Mesenchymal stem cell (in vitro differentiated cells and primary cell): ENCODE measurements around the gene SFT2D3.
A peak's percentile ranks its signal among the peaks of the same experiment; 100 is the strongest.

Experiments
- DNase-seq: peaks from one replicate; pipeline ENCODE4 v3.0.0-alpha.2; 2013
- H2AFZ ChIP-seq: one replicate; pipeline ENCODE4 v1.6.1; 2013; ENCODE audit warnings: low read depth, mild to moderate bottlenecking, control low read depth, inconsistent platforms, low read length, moderate library complexity
- H2AK5ac ChIP-seq: 2 replicates; pipeline ENCODE4 v1.6.1; 2013; ENCODE audit warnings: low read length, moderate library complexity, mild to moderate bottlenecking, inconsistent platforms; ENCODE audit not compliant: severe bottlenecking
- H2BK120ac ChIP-seq: one replicate; pipeline ENCODE4 v1.6.1; 2013; ENCODE audit warnings: low read depth, mild to moderate bottlenecking, inconsistent platforms, low read length, moderate library complexity
- H2BK12ac ChIP-seq, 2 experiments: one replicate each; pipeline ENCODE4 v1.6.1; 2013; ENCODE audit warnings: inconsistent platforms in 2 of 2, low read length in 2 of 2, mild to moderate bottlenecking in 2 of 2, moderate library complexity in 2 of 2, control low read depth in 1 of 2
- H2BK15ac ChIP-seq: one replicate; pipeline ENCODE4 v1.6.1; 2013; ENCODE audit warnings: mild to moderate bottlenecking, low read depth, inconsistent platforms; ENCODE audit not compliant: poor library complexity, severe bottlenecking
- H2BK5ac ChIP-seq: 2 replicates; pipeline ENCODE4 v1.6.1; 2013; ENCODE audit warnings: low read depth, mild to moderate bottlenecking, low read length, control low read depth, inconsistent platforms; ENCODE audit not compliant: poor library complexity, severe bottlenecking
- H3K14ac ChIP-seq, 2 experiments: one replicate each; pipeline ENCODE4 v1.6.1; 2013; ENCODE audit warnings: inconsistent platforms in 2 of 2, low read length in 2 of 2, control low read depth in 1 of 2, mild to moderate bottlenecking in 1 of 2, moderate library complexity in 1 of 2
- H3K18ac ChIP-seq, 2 experiments: one replicate each; pipeline ENCODE4 v1.6.1; 2013; ENCODE audit warnings: inconsistent platforms in 2 of 2, low read length in 2 of 2, control low read depth in 1 of 2, low read depth in 1 of 2, mild to moderate bottlenecking in 1 of 2
- H3K23ac ChIP-seq, 2 experiments: one replicate each; pipeline ENCODE4 v1.6.1; 2013; ENCODE audit warnings: inconsistent platforms in 2 of 2, low read length in 2 of 2, mild to moderate bottlenecking in 2 of 2, moderate library complexity in 2 of 2, control low read depth in 1 of 2
- H3K27ac ChIP-seq: 2 replicates; pipeline ENCODE4 v1.5.1; 2013; ENCODE audit warnings: mild to moderate bottlenecking, moderate library complexity, low read length, control low read depth, inconsistent platforms; ENCODE audit not compliant: poor library complexity, severe bottlenecking
- H3K27me3 ChIP-seq, 2 experiments: 2 replicates each; pipeline versions ENCODE4 v1.6.1 to v1.7.0; 2013; ENCODE audit warnings: low read length in 2 of 2, mild to moderate bottlenecking in 2 of 2, moderate library complexity in 2 of 2, control low read depth in 1 of 2, inconsistent platforms in 1 of 2; ENCODE audit not compliant: control insufficient read depth in 1 of 2, insufficient read depth in 1 of 2
- H3K36me3 ChIP-seq, 2 experiments: 2 replicates each; pipeline versions ENCODE4 v1.6.1 to v1.7.0; 2013; ENCODE audit warnings: low read length in 2 of 2, control low read depth in 1 of 2, inconsistent platforms in 1 of 2, low read depth in 1 of 2, mild to moderate bottlenecking in 1 of 2; ENCODE audit not compliant: insufficient read depth in 2 of 2, control insufficient read depth in 1 of 2
- H3K4ac ChIP-seq, 2 experiments: one replicate each; pipeline ENCODE4 v1.6.1; 2013; ENCODE audit warnings: inconsistent platforms in 2 of 2, low read length in 2 of 2, mild to moderate bottlenecking in 2 of 2, moderate library complexity in 2 of 2, control low read depth in 1 of 2, low read depth in 1 of 2
- H3K4me1 ChIP-seq: 2 replicates; pipeline ENCODE4 v1.6.1; 2013; ENCODE audit warnings: low read depth, low read length, control low read depth; ENCODE audit not compliant: control insufficient read depth, insufficient read depth
- H3K4me2 ChIP-seq: 2 replicates; pipeline ENCODE4 v1.6.1; 2013; ENCODE audit warnings: low read length, mild to moderate bottlenecking, inconsistent platforms; ENCODE audit not compliant: poor library complexity, severe bottlenecking
- H3K4me3 ChIP-seq, 2 experiments: 2 replicates each; pipeline versions ENCODE4 v1.5.1 to v1.7.0; 2013; ENCODE audit warnings: low read length in 2 of 2, mild to moderate bottlenecking in 2 of 2, control low read depth in 1 of 2, low read depth in 1 of 2; ENCODE audit not compliant: insufficient read depth in 1 of 2
- H3K79me1 ChIP-seq: replicated peaks from 2 replicates; pipeline ENCODE4 v1.6.1; 2013; ENCODE audit warnings: mild to moderate bottlenecking, control low read depth, low read length, inconsistent platforms; ENCODE audit not compliant: poor library complexity, severe bottlenecking
- H3K9ac ChIP-seq: 2 replicates; pipeline ENCODE4 v1.7.0; 2013; ENCODE audit warnings: mild to moderate bottlenecking, low read length, moderate library complexity
- H3K9me3 ChIP-seq: 2 replicates; pipeline ENCODE4 v1.7.0; 2013; ENCODE audit warnings: mild to moderate bottlenecking, low read length; ENCODE audit not compliant: control insufficient read depth
- H4K8ac ChIP-seq: one replicate; pipeline ENCODE4 v1.6.1; 2013; ENCODE audit warnings: inconsistent platforms, mild to moderate bottlenecking, low read length, moderate library complexity
- H4K91ac ChIP-seq: one replicate; pipeline ENCODE4 v1.6.1; 2013; ENCODE audit warnings: mild to moderate bottlenecking, low read length, inconsistent platforms
- WGBS: methylation state at CpG from one replicate; pipeline ENCODE4 v1.1.7; 2013; ENCODE audit warnings: mixed read lengths; 5-methylcytosine and 5-hydroxymethylcytosine counted together

The SFT2D3 gene

DNA sequence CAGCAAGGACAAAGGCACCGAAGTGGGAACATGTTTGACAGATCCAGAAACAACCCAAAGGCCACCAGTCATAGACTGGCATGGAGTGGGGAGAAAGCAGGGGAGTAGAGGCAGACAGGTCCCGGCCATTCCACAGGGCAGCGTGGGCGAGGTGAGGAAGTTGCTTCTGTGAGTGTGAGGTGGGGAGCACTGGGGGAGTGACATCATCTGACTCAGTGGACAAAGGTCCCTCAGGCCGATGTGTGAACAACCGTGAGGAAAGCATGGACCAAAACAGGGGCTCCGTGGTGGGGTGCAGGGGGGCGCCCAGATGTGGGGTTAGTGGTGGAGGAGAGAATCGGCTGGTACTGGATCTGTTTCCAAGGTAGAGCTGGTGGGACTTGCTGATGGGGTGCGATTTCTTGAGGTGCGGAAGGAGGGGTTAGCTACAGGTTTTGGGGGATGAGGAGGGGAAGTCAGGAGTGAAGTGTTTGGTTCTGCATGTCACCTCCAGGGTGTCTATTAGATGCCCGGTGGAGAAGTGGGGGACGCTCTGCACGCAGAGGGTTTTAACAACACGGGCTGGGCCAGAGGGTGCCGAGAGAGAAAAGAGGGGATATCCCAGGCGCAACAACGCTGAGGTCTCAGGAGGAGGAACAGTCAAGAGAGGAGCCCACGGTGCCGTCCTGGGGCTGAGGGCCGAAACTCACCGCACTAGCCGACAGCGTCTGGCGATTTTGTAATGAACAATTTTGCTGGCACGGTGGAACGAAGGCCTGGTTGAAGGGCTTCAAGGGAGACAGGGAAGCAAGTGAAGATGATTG lies 2.5 kb upstream of the SFT2D3 start:
- Histone ChIP-seq H2BK12ac (no peak overlapping the region), H2AFZ (no peak overlapping the region), H2BK15ac (no peak overlapping the region), H3K4me2 (no peak overlapping the region), H2BK120ac (no peak overlapping the region), H4K8ac (no peak overlapping the region), H3K27me3 (no peaks in the 10 kb centered on the region), H3K79me1 (peaks cover 5% of the 10 kb centered on the region), H4K91ac (peak overlapping the region; percentile 54), H3K18ac (no peak overlapping the region), H3K23ac (no peak overlapping the region), H2BK5ac (no peak overlapping the region), H3K9me3 (no peaks in the 10 kb centered on the region), H3K27ac (no peak overlapping the region), H3K36me3 (peaks cover 0 to 9% of the 10 kb centered on the region in 2 experiments), H3K14ac (no peak overlapping the region), H3K9ac (no peak overlapping the region), H3K4me3 (no peak overlapping the region), H2AK5ac (no peak overlapping the region), H3K4me1 (peaks cover 19% of the 10 kb centered on the region), H3K4ac (no peak overlapping the region)
- DNase-seq = no peak
- 97% methylated on average over 27 of the region's 27 CpGs for WGBS

DNA sequence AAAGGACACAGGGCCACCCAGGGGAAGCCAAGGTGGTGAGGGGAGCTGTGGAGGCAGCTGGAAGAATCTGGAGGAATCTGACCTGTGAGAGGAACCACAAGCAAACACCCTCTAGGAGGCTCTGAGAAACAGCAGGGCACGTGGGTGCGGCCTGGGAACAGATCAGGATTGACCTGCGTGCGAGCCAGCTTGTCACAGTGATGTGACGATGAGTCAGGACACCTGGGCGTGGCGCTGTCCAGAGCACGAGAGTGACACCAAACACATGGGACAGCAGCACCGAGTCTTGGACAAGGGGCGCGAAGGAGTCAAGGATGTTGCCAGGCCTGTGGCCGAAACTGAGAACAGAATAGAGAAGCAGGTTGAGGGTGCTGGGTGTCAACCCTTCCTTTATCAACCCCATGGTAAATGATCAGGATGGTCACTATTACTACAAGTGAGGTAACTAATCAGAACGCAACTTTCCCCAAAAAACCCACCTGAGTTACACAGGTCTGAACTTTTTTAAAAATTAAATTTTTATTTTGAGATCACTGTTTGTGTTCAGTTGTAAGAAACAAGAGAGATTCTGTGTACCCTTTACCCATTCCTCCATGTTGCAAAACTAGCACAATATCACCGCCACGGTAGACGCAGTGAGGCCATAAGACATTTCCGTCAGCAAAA lies 637 bp upstream of the SFT2D3 start:
- WGBS = 53% methylated on average over 16 of the region's 17 CpGs

GRCh38 chr2:127701651-127702394 lies 526 bp downstream of the SFT2D3 start:
- H3K18ac ChIP-seq = peak overlapping the region; percentile 91 to 98
- peaks cover 16% of the 10 kb centered on the region for H3K79me1 ChIP-seq
- peaks cover 13% of the 10 kb centered on the region for H3K4me1 ChIP-seq
- peak overlapping the region in 1 of 2 experiments; percentile 74 for H2BK12ac ChIP-seq
- no peaks in the 10 kb centered on the region for H3K9me3 ChIP-seq
- DNase-seq = peak; percentile 82
- peak overlapping the region; percentile 58 for H3K27ac ChIP-seq
- H2BK120ac ChIP-seq = peak overlapping the region; percentile 91
- peak overlapping the region; percentile 95 for H3K9ac ChIP-seq
- peak overlapping the region; percentile 87 for H2BK5ac ChIP-seq
- peaks cover 9 to 15% of the 10 kb centered on the region in 2 experiments for H3K36me3 ChIP-seq
- H3K14ac ChIP-seq = peak overlapping the region in 1 of 2 experiments; percentile 94
- peak overlapping the region; percentile 92 for H4K8ac ChIP-seq
- peak overlapping the region; percentile 96 for H2BK15ac ChIP-seq
- H3K4me3 ChIP-seq = peak overlapping the region; percentile 78 to 92
- peak overlapping the region; percentile 86 for H3K4me2 ChIP-seq
- under 1% methylated on average over 75 of the region's 108 CpGs for WGBS
- no peak overlapping the region for H2AK5ac ChIP-seq
- peak overlapping the region; percentile 93 for H4K91ac ChIP-seq
- H3K4ac ChIP-seq = peak overlapping the region; percentile 67 to 86
- H2AFZ ChIP-seq = peak overlapping the region; percentile 67
- peak overlapping the region; percentile 53 to 74 for H3K23ac ChIP-seq
- no peaks in the 10 kb centered on the region for H3K27me3 ChIP-seq

More for the DNA sequence above, 637 bp upstream of the SFT2D3 start:
- Histone ChIP-seq H3K4ac (peak overlapping the region; percentile 42 to 76), H2BK15ac (no peak overlapping the region), H2AFZ (peak overlapping the region; percentile 67), H3K4me3 (peak overlapping the region; percentile 62 to 92), H2AK5ac (peak overlapping the region; percentile 27), H3K27me3 (no peaks in the 10 kb centered on the region), H3K36me3 (peaks cover 0 to 9% of the 10 kb centered on the region in 2 experiments), H3K23ac (no peak overlapping the region), H3K4me2 (peak overlapping the region; percentile 70), H2BK12ac (no peak overlapping the region), H3K27ac (peak overlapping the region; percentile 65), H3K9me3 (no peaks in the 10 kb centered on the region), H4K8ac (peak overlapping the region; percentile 94), H3K4me1 (peaks cover 15% of the 10 kb centered on the region), H3K14ac (no peak overlapping the region), H3K18ac (peak overlapping the region; percentile 65 to 94), H4K91ac (peak overlapping the region; percentile 76), H3K79me1 (peaks cover 10% of the 10 kb centered on the region), H2BK5ac (no peak overlapping the region), H3K9ac (peak overlapping the region; percentile 95), H2BK120ac (no peak overlapping the region)
- DNase-seq = peak; percentile 29
